ENCODE measurements around the gene CYS1. TPM values are rescaled to one million over a fixed set of nuclear protein-coding genes. Genes with fewer than 3 reads are reported as not detected.
A peak's percentile ranks its signal among the peaks of the same experiment; 100 is the strongest.

CYS1 gene
- total RNA-seq, 1 donor from 2014 or later = 3.7 TPM

DNA sequence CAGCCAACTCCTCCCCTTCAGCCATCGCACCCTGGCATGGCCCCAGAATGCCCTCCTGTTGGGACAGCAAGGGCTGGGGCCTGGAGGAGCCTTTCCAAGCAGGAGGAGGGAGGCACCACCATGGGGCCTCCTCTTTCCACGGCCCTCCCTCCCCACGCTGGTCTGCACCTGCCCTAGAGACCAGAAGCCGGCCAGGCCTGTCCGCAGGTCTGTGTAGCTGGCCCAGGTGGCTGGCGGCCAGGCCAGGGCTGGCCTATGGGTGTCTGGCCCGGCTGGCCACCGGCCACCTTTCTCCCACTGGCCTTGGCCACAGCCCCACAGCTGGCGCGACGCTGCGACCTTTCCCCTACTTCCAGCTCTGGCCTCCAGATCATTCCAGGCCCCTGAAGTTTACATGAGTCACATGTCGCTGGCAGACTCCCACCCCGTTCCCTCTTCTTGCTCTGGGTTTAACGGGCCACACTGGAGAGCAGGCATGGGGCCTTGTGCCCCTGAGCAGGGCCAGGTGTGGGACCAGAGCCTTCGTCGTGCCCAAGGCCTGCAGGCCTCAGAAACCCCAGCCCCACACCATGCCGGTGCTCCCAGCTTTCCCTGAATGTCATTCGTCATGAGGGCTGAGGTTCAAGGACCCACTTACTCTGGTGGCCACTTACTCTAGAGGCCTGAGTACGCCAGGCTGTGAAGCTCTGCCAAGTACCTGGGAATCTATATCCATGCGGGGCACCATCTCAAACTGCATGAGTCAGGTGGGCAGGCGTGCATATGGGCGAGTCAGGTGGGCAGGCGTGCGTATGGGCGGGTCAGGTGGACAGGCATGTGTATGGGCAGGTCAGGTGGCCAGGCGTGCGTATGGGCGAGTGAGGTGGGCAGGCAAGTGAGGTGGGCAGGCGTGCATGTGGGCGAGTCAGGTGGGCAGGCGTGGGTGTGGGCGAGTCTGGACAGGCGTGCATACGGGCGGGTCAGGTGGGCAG lies 70.1 kb downstream of the CYS1 start:
- no peak overlapping the region for H2AFZ ChIP-seq (ENCODE audit: low read depth, low read length)
- no peak overlapping the region for H3K4me2 ChIP-seq (ENCODE audit: low read length)
- no peak overlapping the region for H3K9ac ChIP-seq (ENCODE audit: low read length)
- H3K27ac ChIP-seq (ENCODE audit: low read depth, low read length) = no peak overlapping the region
- peak; percentile 66 for DNase-seq (ENCODE audit: low read depth)
- Mint-ChIP-seq H3K36me3 (ENCODE audit: low read depth, unreplicated experiment) (no peaks in the 10 kb centered on the region), H3K4me3 (ENCODE audit: unreplicated experiment) (no peak overlapping the region), H3K9me3 (ENCODE audit: unreplicated experiment) (no peaks in the 10 kb centered on the region), H3K27ac (ENCODE audit: unreplicated experiment) (no peak overlapping the region), H3K27me3 (ENCODE audit: low read depth, unreplicated experiment) (no peaks in the 10 kb centered on the region), H3K4me1 (ENCODE audit: low read depth, unreplicated experiment) (peaks cover 15% of the 10 kb centered on the region)
- TF ChIP-seq, protein P1, sequence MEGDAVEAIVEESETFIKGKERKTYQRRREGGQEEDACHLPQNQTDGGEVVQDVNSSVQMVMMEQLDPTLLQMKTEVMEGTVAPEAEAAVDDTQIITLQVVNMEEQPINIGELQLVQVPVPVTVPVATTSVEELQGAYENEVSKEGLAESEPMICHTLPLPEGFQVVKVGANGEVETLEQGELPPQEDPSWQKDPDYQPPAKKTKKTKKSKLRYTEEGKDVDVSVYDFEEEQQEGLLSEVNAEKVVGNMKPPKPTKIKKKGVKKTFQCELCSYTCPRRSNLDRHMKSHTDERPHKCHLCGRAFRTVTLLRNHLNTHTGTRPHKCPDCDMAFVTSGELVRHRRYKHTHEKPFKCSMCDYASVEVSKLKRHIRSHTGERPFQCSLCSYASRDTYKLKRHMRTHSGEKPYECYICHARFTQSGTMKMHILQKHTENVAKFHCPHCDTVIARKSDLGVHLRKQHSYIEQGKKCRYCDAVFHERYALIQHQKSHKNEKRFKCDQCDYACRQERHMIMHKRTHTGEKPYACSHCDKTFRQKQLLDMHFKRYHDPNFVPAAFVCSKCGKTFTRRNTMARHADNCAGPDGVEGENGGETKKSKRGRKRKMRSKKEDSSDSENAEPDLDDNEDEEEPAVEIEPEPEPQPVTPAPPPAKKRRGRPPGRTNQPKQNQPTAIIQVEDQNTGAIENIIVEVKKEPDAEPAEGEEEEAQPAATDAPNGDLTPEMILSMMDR (IDR thresholded peaks at IDR 0.05; ENCODE audit: insufficient read depth, low read depth, low read length) = no peak
- no peak for TF ChIP-seq EZH2 (IDR thresholded peaks at IDR 0.05; ENCODE audit: insufficient read depth, low read length)
- no peaks in the 10 kb centered on the region for H4K20me1 ChIP-seq (ENCODE audit: insufficient read depth, low read length)
- no peaks in the 10 kb centered on the region for H3K9me3 ChIP-seq (ENCODE audit: insufficient read depth, low read depth, low read length)
- no peak for FAIRE-seq
- H3K79me2 ChIP-seq (ENCODE audit: insufficient read depth, low read length) = no peaks in the 10 kb centered on the region
- no peak overlapping the region for H3K4me3 ChIP-seq (ENCODE audit: insufficient read depth, low read depth, low read length)
- H3K27me3 ChIP-seq (ENCODE audit: insufficient read depth, low read length) = no peaks in the 10 kb centered on the region
- peaks cover 2% of the 10 kb centered on the region for H3K4me1 ChIP-seq (ENCODE audit: insufficient read depth, low read length)
- H3K36me3 ChIP-seq (ENCODE audit: insufficient read depth, low read length) = no peaks in the 10 kb centered on the region

DNA sequence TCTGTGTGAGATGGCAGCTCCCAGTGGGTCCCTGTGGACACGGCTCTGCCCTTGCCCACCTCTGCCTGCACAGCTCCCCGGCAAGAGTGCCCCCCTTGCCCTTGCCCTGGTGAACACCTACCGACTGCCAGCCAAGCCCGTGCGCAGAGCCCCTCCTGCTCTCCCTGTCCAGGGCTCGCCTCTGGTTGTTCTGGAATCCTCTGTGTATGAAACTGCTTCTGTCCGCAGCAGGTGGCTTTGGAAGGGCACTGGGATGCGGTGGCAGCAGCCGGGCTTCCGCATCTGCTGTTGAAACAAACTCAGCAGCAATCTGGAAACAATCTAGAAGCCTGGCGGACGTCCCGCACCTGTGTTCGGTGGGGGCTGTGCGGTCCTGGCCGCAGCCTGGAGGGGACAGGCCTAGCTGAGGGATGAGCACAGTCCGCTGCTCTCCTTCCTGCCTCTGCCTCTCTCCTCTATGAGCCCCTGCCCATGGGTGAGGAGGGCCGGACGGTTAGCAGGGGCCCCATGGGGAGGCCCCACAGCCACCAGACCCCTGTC lies 70.9 kb downstream of the CYS1 start:
- Mint-ChIP-seq H3K36me3 (ENCODE audit: low read depth, unreplicated experiment) (no peaks in the 10 kb centered on the region), H3K27ac (ENCODE audit: unreplicated experiment) (no peak overlapping the region), H3K9me3 (ENCODE audit: unreplicated experiment) (no peaks in the 10 kb centered on the region), H3K27me3 (ENCODE audit: low read depth, unreplicated experiment) (no peaks in the 10 kb centered on the region), H3K4me3 (ENCODE audit: unreplicated experiment) (no peak overlapping the region), H3K4me1 (ENCODE audit: low read depth, unreplicated experiment) (peaks cover 15% of the 10 kb centered on the region)
- H3K27ac ChIP-seq (ENCODE audit: low read depth, low read length) = no peak overlapping the region
- TF ChIP-seq EZH2 (IDR thresholded peaks at IDR 0.05; ENCODE audit: insufficient read depth, low read length) = no peak
- TF ChIP-seq, protein P1 (IDR thresholded peaks at IDR 0.05; ENCODE audit: insufficient read depth, low read depth, low read length) = no peak
- H2AFZ ChIP-seq (ENCODE audit: low read depth, low read length) = no peak overlapping the region
- H3K36me3 ChIP-seq (ENCODE audit: insufficient read depth, low read length) = no peaks in the 10 kb centered on the region
- H3K27me3 ChIP-seq (ENCODE audit: insufficient read depth, low read length) = no peaks in the 10 kb centered on the region
- H4K20me1 ChIP-seq (ENCODE audit: insufficient read depth, low read length) = no peaks in the 10 kb centered on the region
- FAIRE-seq (no peak), DNase-seq (ENCODE audit: low read depth) (no peak)
- no peaks in the 10 kb centered on the region for H3K79me2 ChIP-seq (ENCODE audit: insufficient read depth, low read length)
- no peak overlapping the region for H3K4me2 ChIP-seq (ENCODE audit: low read length)
- peaks cover 2% of the 10 kb centered on the region for H3K4me1 ChIP-seq (ENCODE audit: insufficient read depth, low read length)
- no peak overlapping the region for H3K9ac ChIP-seq (ENCODE audit: low read length)
- H3K4me3 ChIP-seq (ENCODE audit: insufficient read depth, low read depth, low read length) = no peak overlapping the region
- no peaks in the 10 kb centered on the region for H3K9me3 ChIP-seq (ENCODE audit: insufficient read depth, low read depth, low read length)

Measured in astrocyte (in vitro differentiated cells and primary cell).